GM18526 (cell line): ENCODE data around the gene CNTN5.

Experiments
- POLR2A ChIP-seq: IDR thresholded peaks from 3 replicates; pipeline ENCODE4 v1.6.1; 2011; ENCODE audit not compliant: insufficient read length; ENCODE audit errors: extremely low read depth

The CNTN5 gene

GRCh38 chr11:100094121-100094865, 1073.5 kb downstream of the CNTN5 start:
- TF ChIP-seq POLR2A = no peak

GRCh38 chr11:100095809-100096208, 1075.1 kb downstream of the CNTN5 start:
- TF ChIP-seq POLR2A = no peak

GRCh38 chr11:100098560-100098959, 1077.8 kb downstream of the CNTN5 start:
- TF ChIP-seq POLR2A = no peak

- no peak for TF ChIP-seq POLR2A
These were observed 1084.7 kb downstream of the CNTN5 start for GRCh38 chr11:100105255-100105981.

GRCh38 chr11:100105982-100106358, 1085.2 kb downstream of the CNTN5 start:
- TF ChIP-seq POLR2A = no peak

GRCh38 chr11:100119176-100119575, 1098.4 kb downstream of the CNTN5 start:
- no peak for TF ChIP-seq POLR2A

GRCh38 chr11:100133114-100133513, 1112.4 kb downstream of the CNTN5 start:
- no peak for TF ChIP-seq POLR2A

- no peak for TF ChIP-seq POLR2A
These were observed 1120.5 kb downstream of the CNTN5 start for GRCh38 chr11:100141201-100141600.

- TF ChIP-seq POLR2A = no peak
These were observed 1131.2 kb downstream of the CNTN5 start for GRCh38 chr11:100151944-100152343.

GRCh38 chr11:100152766-100153165, 1132.0 kb downstream of the CNTN5 start:
- no peak for TF ChIP-seq POLR2A

GRCh38 chr11:100163471-100163870, 1142.7 kb downstream of the CNTN5 start:
- no peak for TF ChIP-seq POLR2A

- no peak for TF ChIP-seq POLR2A
These were observed 1154.1 kb downstream of the CNTN5 start for GRCh38 chr11:100174881-100175280.

GRCh38 chr11:100176456-100176855, 1155.7 kb downstream of the CNTN5 start:
- no peak for TF ChIP-seq POLR2A

- TF ChIP-seq POLR2A = no peak
These were observed 1156.9 kb downstream of the CNTN5 start for GRCh38 chr11:100177651-100178050.

GRCh38 chr11:100182350-100182749, 1161.6 kb downstream of the CNTN5 start:
- TF ChIP-seq POLR2A = no peak

- TF ChIP-seq POLR2A = no peak
These were observed 1162.2 kb downstream of the CNTN5 start for GRCh38 chr11:100182927-100183326.
